ENCODE measurements around the gene VPS36. TPM values are rescaled to one million over a fixed set of nuclear protein-coding genes. Genes with fewer than 3 reads are reported as not detected.
"Not testable (repeated sequence)": the region's sequence is repeated elsewhere in the genome, so short reads cannot be mapped to it uniquely, and the experiment has no call there.

The VPS36 gene, protein sequence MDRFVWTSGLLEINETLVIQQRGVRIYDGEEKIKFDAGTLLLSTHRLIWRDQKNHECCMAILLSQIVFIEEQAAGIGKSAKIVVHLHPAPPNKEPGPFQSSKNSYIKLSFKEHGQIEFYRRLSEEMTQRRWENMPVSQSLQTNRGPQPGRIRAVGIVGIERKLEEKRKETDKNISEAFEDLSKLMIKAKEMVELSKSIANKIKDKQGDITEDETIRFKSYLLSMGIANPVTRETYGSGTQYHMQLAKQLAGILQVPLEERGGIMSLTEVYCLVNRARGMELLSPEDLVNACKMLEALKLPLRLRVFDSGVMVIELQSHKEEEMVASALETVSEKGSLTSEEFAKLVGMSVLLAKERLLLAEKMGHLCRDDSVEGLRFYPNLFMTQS
- polyA plus RNA-seq (2013, experiment 1 of 2) = 23.3 TPM
- polyA plus RNA-seq (2013, experiment 2 of 2) = 24.1 TPM

- Histone ChIP-seq H2BK5ac (ENCODE audit: low read depth, low read length, poor library complexity, severe bottlenecking) (peak within 1 kb of the TSS; percentile 99), H3K79me1 (replicated peaks; ENCODE audit: low read length, poor library complexity, severe bottlenecking) (peaks cover 7% of the 10 kb centered on the region), H3K18ac (ENCODE audit: low read depth in 1 of 2, low read length in 2 of 2) (peak within 1 kb of the TSS; percentile 99 to 100), H2AFZ (ENCODE audit: low read depth, low read length) (peak within 1 kb of the TSS; percentile 99), H3K9me3 (ENCODE audit: control insufficient read depth, low read length) (no peaks in the 10 kb centered on the region), H4K8ac (ENCODE audit: low read length) (peak within 1 kb of the TSS; percentile 100), H3K4me3 (ENCODE audit: insufficient read depth in 1 of 2, low read depth in 1 of 2, low read length in 2 of 2) (peak within 1 kb of the TSS; percentile 81 to 93), H2BK15ac (ENCODE audit: low read depth, poor library complexity, severe bottlenecking) (peak within 1 kb of the TSS; percentile 99), H2AK5ac (ENCODE audit: low read length, severe bottlenecking) (no peak within 1 kb of the TSS), H2BK12ac (ENCODE audit: low read length in 2 of 2) (peak within 1 kb of the TSS in 1 of 2 experiments; percentile 51), H3K27me3 (ENCODE audit: control insufficient read depth in 1 of 2, insufficient read depth in 1 of 2, low read length in 2 of 2) (no peaks in the 10 kb centered on the region), H3K14ac (ENCODE audit: low read length in 2 of 2) (peak within 1 kb of the TSS; percentile 99 to 100), H4K91ac (ENCODE audit: low read length) (peak within 1 kb of the TSS; percentile 98), H3K23ac (ENCODE audit: low read length in 2 of 2) (peak within 1 kb of the TSS in 1 of 2 experiments; percentile 89), H3K4me2 (ENCODE audit: low read length, poor library complexity, severe bottlenecking) (peak within 1 kb of the TSS; percentile 75), H3K4me1 (ENCODE audit: control insufficient read depth, insufficient read depth, low read depth, low read length) (peaks cover 9% of the 10 kb centered on the region), H3K4ac (ENCODE audit: low read depth in 1 of 2, low read length in 2 of 2) (peak within 1 kb of the TSS; percentile 98 to 99), H3K27ac (ENCODE audit: low read length, poor library complexity, severe bottlenecking) (peak within 1 kb of the TSS; percentile 89), H3K9ac (ENCODE audit: low read length) (peak within 1 kb of the TSS; percentile 89), H3K36me3 (ENCODE audit: control insufficient read depth in 1 of 2, insufficient read depth in 2 of 2, low read depth in 1 of 2, low read length in 2 of 2) (peaks cover 0 to under 1% of the 10 kb centered on the region in 2 experiments), H2BK120ac (ENCODE audit: low read depth, low read length) (peak within 1 kb of the TSS; percentile 99)
- WGBS = under 1% methylated on average over 72 of the region's 105 CpGs
- peak; percentile 92 for DNase-seq
Observed at GRCh38 chr13:52450012-52450792, at the start of gene VPS36. TSS of gene VPS36 (minus strand) at chr13:52450634. CDS start at chr13:52450594, 40 bp downstream.

- H3K9ac ChIP-seq (ENCODE audit: low read length); H3K4me3 ChIP-seq (ENCODE audit: insufficient read depth in 1 of 2, low read depth in 1 of 2, low read length in 2 of 2); H2BK120ac ChIP-seq (ENCODE audit: low read depth, low read length); H4K91ac ChIP-seq (ENCODE audit: low read length); H3K27ac ChIP-seq (ENCODE audit: low read length, poor library complexity, severe bottlenecking); H3K36me3 ChIP-seq (ENCODE audit: control insufficient read depth in 1 of 2, insufficient read depth in 2 of 2, low read depth in 1 of 2, low read length in 2 of 2); H2BK12ac ChIP-seq (ENCODE audit: low read length in 2 of 2); H3K14ac ChIP-seq (ENCODE audit: low read length in 2 of 2); H4K8ac ChIP-seq (ENCODE audit: low read length); H3K4ac ChIP-seq (ENCODE audit: low read depth in 1 of 2, low read length in 2 of 2); H3K18ac ChIP-seq (ENCODE audit: low read depth in 1 of 2, low read length in 2 of 2); H2AFZ ChIP-seq (ENCODE audit: low read depth, low read length); H2BK5ac ChIP-seq (ENCODE audit: low read depth, low read length, poor library complexity, severe bottlenecking); H3K23ac ChIP-seq (ENCODE audit: low read length in 2 of 2); H3K9me3 ChIP-seq (ENCODE audit: control insufficient read depth, low read length); H2AK5ac ChIP-seq (ENCODE audit: low read length, severe bottlenecking); H2BK15ac ChIP-seq (ENCODE audit: low read depth, poor library complexity, severe bottlenecking); DNase-seq; H3K79me1 ChIP-seq (replicated peaks; ENCODE audit: low read length, poor library complexity, severe bottlenecking); H3K27me3 ChIP-seq (ENCODE audit: control insufficient read depth in 1 of 2, insufficient read depth in 1 of 2, low read length in 2 of 2); H3K4me1 ChIP-seq (ENCODE audit: control insufficient read depth, insufficient read depth, low read depth, low read length); H3K4me2 ChIP-seq (ENCODE audit: low read length, poor library complexity, severe bottlenecking): not testable (repeated sequence)
- WGBS = no CpG with 5 or more reads among the region's 3 CpGs
Observed at GRCh38 chr13:52497979-52498378, 47.5 kb upstream of the VPS36 start.

DNA sequence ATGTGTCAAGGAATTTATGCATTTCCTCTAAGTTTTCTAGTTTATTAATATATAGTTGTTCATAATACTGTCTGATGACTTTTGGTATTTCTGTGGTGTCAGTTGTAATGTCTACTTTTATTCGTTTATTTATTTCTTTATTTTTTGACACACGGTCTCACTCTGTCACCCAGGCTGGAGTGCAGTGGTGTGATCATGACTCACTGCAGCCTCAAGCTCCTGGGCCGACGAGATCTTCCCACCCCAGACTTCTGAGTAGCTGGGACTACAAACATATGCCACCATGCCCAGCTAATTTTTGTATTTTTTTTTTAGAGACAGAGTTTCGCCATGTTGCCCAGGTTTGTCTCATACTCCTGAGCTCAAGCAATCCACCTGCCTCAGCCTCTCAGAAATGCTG, 43.8 kb upstream of the VPS36 start:
- H3K4me2 ChIP-seq (ENCODE audit: low read length, poor library complexity, severe bottlenecking); H3K36me3 ChIP-seq (ENCODE audit: control insufficient read depth in 1 of 2, insufficient read depth in 2 of 2, low read depth in 1 of 2, low read length in 2 of 2); H2BK5ac ChIP-seq (ENCODE audit: low read depth, low read length, poor library complexity, severe bottlenecking); H2BK15ac ChIP-seq (ENCODE audit: low read depth, poor library complexity, severe bottlenecking); H4K8ac ChIP-seq (ENCODE audit: low read length); H3K4me3 ChIP-seq (ENCODE audit: insufficient read depth in 1 of 2, low read depth in 1 of 2, low read length in 2 of 2); H2AFZ ChIP-seq (ENCODE audit: low read depth, low read length); H3K14ac ChIP-seq (ENCODE audit: low read length in 2 of 2); H4K91ac ChIP-seq (ENCODE audit: low read length); H2BK120ac ChIP-seq (ENCODE audit: low read depth, low read length); H3K4ac ChIP-seq (ENCODE audit: low read depth in 1 of 2, low read length in 2 of 2); H3K18ac ChIP-seq (ENCODE audit: low read depth in 1 of 2, low read length in 2 of 2); H3K27me3 ChIP-seq (ENCODE audit: control insufficient read depth in 1 of 2, insufficient read depth in 1 of 2, low read length in 2 of 2); H3K9ac ChIP-seq (ENCODE audit: low read length); H2BK12ac ChIP-seq (ENCODE audit: low read length in 2 of 2); H3K27ac ChIP-seq (ENCODE audit: low read length, poor library complexity, severe bottlenecking); H3K79me1 ChIP-seq (replicated peaks; ENCODE audit: low read length, poor library complexity, severe bottlenecking); H3K4me1 ChIP-seq (ENCODE audit: control insufficient read depth, insufficient read depth, low read depth, low read length); H2AK5ac ChIP-seq (ENCODE audit: low read length, severe bottlenecking); H3K23ac ChIP-seq (ENCODE audit: low read length in 2 of 2); DNase-seq; H3K9me3 ChIP-seq (ENCODE audit: control insufficient read depth, low read length): not testable (repeated sequence)
- 60% methylated on average over 2 of the region's 5 CpGs for WGBS

DNA sequence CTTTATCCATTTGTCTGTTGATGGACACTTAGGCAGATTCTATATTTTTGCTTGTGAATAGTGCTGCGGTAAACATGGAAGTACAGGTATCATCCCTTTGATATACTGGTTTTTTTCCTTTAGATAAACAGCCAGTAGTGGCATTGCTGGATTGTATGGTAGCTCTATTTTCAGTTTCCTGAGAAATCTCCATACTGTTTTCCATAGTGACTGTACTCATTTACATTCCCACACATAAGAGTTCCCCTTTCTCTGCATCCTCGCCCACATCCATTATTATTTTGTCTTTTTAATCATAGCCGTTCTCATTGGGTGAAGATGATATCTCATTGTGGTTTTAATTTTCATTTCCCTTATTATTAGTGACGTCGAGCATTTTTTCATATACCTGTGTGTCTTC, 40.6 kb upstream of the VPS36 start:
- H3K36me3 ChIP-seq (ENCODE audit: control insufficient read depth in 1 of 2, insufficient read depth in 2 of 2, low read depth in 1 of 2, low read length in 2 of 2); DNase-seq; H2BK120ac ChIP-seq (ENCODE audit: low read depth, low read length); H3K4me2 ChIP-seq (ENCODE audit: low read length, poor library complexity, severe bottlenecking); H3K4ac ChIP-seq (ENCODE audit: low read depth in 1 of 2, low read length in 2 of 2); H4K91ac ChIP-seq (ENCODE audit: low read length); H3K27me3 ChIP-seq (ENCODE audit: control insufficient read depth in 1 of 2, insufficient read depth in 1 of 2, low read length in 2 of 2); H3K27ac ChIP-seq (ENCODE audit: low read length, poor library complexity, severe bottlenecking); H3K23ac ChIP-seq (ENCODE audit: low read length in 2 of 2); H3K18ac ChIP-seq (ENCODE audit: low read depth in 1 of 2, low read length in 2 of 2); H2BK15ac ChIP-seq (ENCODE audit: low read depth, poor library complexity, severe bottlenecking); H3K9me3 ChIP-seq (ENCODE audit: control insufficient read depth, low read length); H3K14ac ChIP-seq (ENCODE audit: low read length in 2 of 2); H4K8ac ChIP-seq (ENCODE audit: low read length); H3K4me1 ChIP-seq (ENCODE audit: control insufficient read depth, insufficient read depth, low read depth, low read length); H3K79me1 ChIP-seq (replicated peaks; ENCODE audit: low read length, poor library complexity, severe bottlenecking); H2BK12ac ChIP-seq (ENCODE audit: low read length in 2 of 2); H2AK5ac ChIP-seq (ENCODE audit: low read length, severe bottlenecking); H2BK5ac ChIP-seq (ENCODE audit: low read depth, low read length, poor library complexity, severe bottlenecking); H3K9ac ChIP-seq (ENCODE audit: low read length); H2AFZ ChIP-seq (ENCODE audit: low read depth, low read length); H3K4me3 ChIP-seq (ENCODE audit: insufficient read depth in 1 of 2, low read depth in 1 of 2, low read length in 2 of 2): not testable (repeated sequence)
- WGBS = no CpG with 5 or more reads among the region's 5 CpGs
